Pancreas (tissue), 10 donors: ENCODE measurements around the gene NPHS2. TPM values are rescaled to one million over a fixed set of nuclear protein-coding genes. Genes with fewer than 3 reads are reported as not detected.

Experiments used
- ATAC-seq, 4 donors: fragments of 200-7000 bp; cut with Tn5 transposase; one replicate each; pipeline versions ENCODE4 v1.8.0 to v1.9.1; 2020; ENCODE audit warnings: mild to moderate bottlenecking in 4 of 4, moderate library complexity in 4 of 4
- DNase-seq, 6 donors: peaks; one replicate each; pipeline ENCODE4 v3.0.0-alpha.2; 2020
- FAIRE-seq: peaks from 2 replicates; lab custom pipeline; 2012; peaks lifted over from hg19 to GRCh38; lab: Jason Lieb, UNC
- H3K27ac ChIP-seq, 4 donors: fragments of 200-600 bp; sonication (generic); 1 replicate in 3 of 4; 2 replicates in 1 of 4; pipeline versions ENCODE4 v1.5.0 to v1.8.0; 2020
- H3K27me3 ChIP-seq, 4 donors: fragments of 200-600 bp; one replicate each; pipeline ENCODE4 v1.8.0; 2021
- H3K36me3 ChIP-seq, 3 donors: fragments of 200-600 bp; sonication (generic) in 1 of 3; one replicate each; pipeline versions ENCODE4 v1.5.0 to v1.8.0; 2020 to 2021
- H3K4me1 ChIP-seq, 3 donors: fragments of 200-600 bp; one replicate each; pipeline ENCODE4 v1.8.0; 2021
- H3K4me3 ChIP-seq, 4 donors: fragments of 200-600 bp; sonication (generic) in 2 of 4; one replicate each; pipeline versions ENCODE4 v1.5.0 to v1.8.0; 2020 to 2021
- H3K9me3 ChIP-seq, 4 donors: fragments of 200-600 bp; one replicate each; pipeline ENCODE4 v1.8.0; 2021
- WGBS, 2 donors: extraction: QIAGEN DNeasy Blood & Tissue Kit; methylation state at CpG; one replicate each; pipeline ENCODE4 v1.1.7; 2013; 5-methylcytosine and 5-hydroxymethylcytosine counted together
- intact Hi-C, 3 donors: fragments of 100-400 bp; cut with DNase I; formaldehyde crosslinking; loops; one replicate each; pipeline versions ENCODE4 v1.11.1 to v1.14.2; 2022
- polyA plus RNA-seq, 2 donors: library from polyadenylated mRNA; stranded (reverse); fragments of 200-250 nt; gene quantifications; one replicate each; pipeline ENCODE4 v1.2.3, GENCODE V29; 2013
- total RNA-seq, 6 donors: library from RNA; stranded (reverse); fragmentation: NEBNext Ultra II Directional in 4 of 6; extraction: Animal tissue kit (Norgen Biotek cat#: 25700) in 4 of 6; gene quantifications; one replicate each; pipeline versions ENCODE4 v1.2.1 to v1.2.4, GENCODE V29; 2021 to 2023
- TF ChIP-seq, protein P1 (sequence below), 4 donors: fragments of 200-600 bp; sonication (generic) in 3 of 4; IDR thresholded peaks; one replicate each; pipeline versions ENCODE4 v1.5.0 to v1.8.0; 2021; ENCODE audit warnings: antibody characterized with exemption in 4 of 4
- donor health status: healthy with polysubstance abuse.
- donor health status: DM: no; HTN: no; CAD: no; lungs with moderate emphysema.
- donor health status: DM: no; HTN: no; CAD: no.
- donor health status: control.
- donor health status: control.
- donor health status: Bipolar disorder and iron deficiency.
- donor health status: DM: yes; HTN: yes; CAD: no.
- donor health status: DM: no; HTN: no; CAD: no.
- donor health status: DM: no; HTN: no; CAD: no.
- donor health status: DM: yes; HTN: yes; CAD: no.

Gene NPHS2
- total and polyA plus RNA-seq, 8 donors = 0.12 TPM; not detected in 7

DNA sequence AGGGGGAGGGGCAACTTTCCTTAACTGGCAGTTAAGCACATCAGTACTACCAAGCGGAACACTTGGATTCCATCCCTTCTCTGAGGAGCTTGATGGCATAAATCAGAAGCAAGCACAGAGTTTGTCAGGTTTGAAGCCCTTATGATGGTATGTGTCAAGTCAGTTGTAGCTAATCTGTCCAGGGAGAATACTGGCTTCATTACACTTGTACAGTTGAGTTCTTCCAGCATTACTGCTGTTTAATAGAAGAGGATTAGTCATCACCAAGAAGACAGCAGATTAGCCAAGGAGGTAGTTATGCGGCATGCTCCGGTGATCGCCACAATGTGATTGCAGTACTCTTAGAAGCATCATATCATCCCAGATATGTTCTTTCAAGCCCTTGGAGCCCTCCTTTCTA lies 13.8 kb upstream of the NPHS2 start:
- no peak for DNase-seq
- no peaks in the 10 kb centered on the region for H3K36me3 ChIP-seq
- H3K9me3 ChIP-seq = no peaks in the 10 kb centered on the region
- no peak for ATAC-seq
- peaks cover 0 to 4% (median 0%) of the 10 kb centered on the region in 3 donors for H3K4me1 ChIP-seq
- 96% methylated on average over 4 of the region's 4 CpGs for WGBS, 2 donors
- FAIRE-seq = no peak
- H3K27ac ChIP-seq = no peak overlapping the region
- TF ChIP-seq, protein P1, sequence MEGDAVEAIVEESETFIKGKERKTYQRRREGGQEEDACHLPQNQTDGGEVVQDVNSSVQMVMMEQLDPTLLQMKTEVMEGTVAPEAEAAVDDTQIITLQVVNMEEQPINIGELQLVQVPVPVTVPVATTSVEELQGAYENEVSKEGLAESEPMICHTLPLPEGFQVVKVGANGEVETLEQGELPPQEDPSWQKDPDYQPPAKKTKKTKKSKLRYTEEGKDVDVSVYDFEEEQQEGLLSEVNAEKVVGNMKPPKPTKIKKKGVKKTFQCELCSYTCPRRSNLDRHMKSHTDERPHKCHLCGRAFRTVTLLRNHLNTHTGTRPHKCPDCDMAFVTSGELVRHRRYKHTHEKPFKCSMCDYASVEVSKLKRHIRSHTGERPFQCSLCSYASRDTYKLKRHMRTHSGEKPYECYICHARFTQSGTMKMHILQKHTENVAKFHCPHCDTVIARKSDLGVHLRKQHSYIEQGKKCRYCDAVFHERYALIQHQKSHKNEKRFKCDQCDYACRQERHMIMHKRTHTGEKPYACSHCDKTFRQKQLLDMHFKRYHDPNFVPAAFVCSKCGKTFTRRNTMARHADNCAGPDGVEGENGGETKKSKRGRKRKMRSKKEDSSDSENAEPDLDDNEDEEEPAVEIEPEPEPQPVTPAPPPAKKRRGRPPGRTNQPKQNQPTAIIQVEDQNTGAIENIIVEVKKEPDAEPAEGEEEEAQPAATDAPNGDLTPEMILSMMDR (IDR thresholded peaks at IDR 0.05) = no peak
- H3K4me3 ChIP-seq = no peak overlapping the region
- H3K27me3 ChIP-seq = peaks cover 0 to 4% (median 0%) of the 10 kb centered on the region in 4 donors
- intact Hi-C loops = no loop called here

DNA sequence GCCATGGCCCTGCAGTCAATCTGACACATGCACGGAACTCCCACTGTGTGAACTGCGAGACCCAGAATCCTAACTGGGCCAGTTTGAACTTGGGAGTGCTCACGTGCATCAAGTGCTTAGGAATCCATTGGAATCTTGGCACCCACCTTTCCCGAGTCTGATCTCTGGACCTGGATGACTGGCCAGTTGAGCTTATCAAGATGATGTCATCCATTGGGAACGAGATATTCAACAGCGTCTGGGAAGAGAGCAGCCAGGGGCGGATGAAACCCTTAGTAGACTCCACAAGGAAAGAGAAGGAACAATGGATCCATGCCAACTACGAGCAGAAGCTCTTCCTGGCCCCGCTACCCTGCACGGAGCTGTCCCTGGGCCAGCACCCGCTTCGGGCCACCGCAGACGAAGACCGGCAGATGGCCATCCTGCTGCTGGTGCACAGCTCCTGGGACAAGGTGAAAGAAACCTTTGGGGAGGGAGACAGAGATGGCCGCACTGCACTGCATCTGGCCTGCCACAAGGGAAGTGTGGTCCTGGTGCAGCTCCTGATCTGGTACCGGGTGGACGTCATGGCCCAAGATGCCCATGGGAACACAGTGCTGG lies 12.8 kb upstream of the NPHS2 start:
- no peak for FAIRE-seq
- Histone ChIP-seq H3K4me3 (no peak overlapping the region), H3K27ac (no peak overlapping the region), H3K27me3 (peaks cover 0 to 4% (median 0%) of the 10 kb centered on the region in 4 donors), H3K9me3 (no peaks in the 10 kb centered on the region), H3K4me1 (peaks cover 0 to 4% (median 0%) of the 10 kb centered on the region in 3 donors), H3K36me3 (no peaks in the 10 kb centered on the region)
- TF ChIP-seq, protein P1 (IDR thresholded peaks at IDR 0.05) = no peak
- ATAC-seq = no peak
- DNase-seq = peak in 2 of 6 donors; percentile 18 to 34
- intact Hi-C loops = no loop called here
- WGBS, 2 donors = 86 to 91% methylated on average over 16 to 18 of the region's 18 CpGs

DNA sequence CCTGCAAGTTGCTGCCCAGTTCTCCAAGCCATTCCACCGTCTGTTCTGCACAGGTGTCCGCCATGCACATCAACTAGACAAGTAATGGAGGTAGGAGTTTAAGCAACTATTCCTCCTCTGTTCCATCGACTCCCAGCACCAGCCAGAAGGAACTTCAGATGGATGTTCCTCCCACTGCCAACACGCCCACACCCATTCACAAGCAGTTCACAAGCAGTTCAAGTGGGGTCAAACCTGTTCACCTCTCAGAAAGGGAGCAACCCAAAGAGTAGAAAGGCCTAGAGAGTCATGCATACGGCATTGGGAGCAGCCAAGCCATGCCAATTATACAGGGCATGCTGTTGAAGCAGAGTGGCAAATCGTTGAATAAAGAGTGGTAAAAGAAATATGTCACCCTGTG lies 11.6 kb upstream of the NPHS2 start:
- FAIRE-seq = no peak
- no peak for DNase-seq
- TF ChIP-seq, protein P1 (IDR thresholded peaks at IDR 0.05) = no peak
- intact Hi-C loops = no loop called here
- Histone ChIP-seq H3K27me3 (peaks cover 0 to 4% (median 0%) of the 10 kb centered on the region in 4 donors), H3K4me1 (peaks cover 0 to 4% (median 0%) of the 10 kb centered on the region in 3 donors), H3K4me3 (no peak overlapping the region), H3K36me3 (no peaks in the 10 kb centered on the region), H3K27ac (no peak overlapping the region), H3K9me3 (no peaks in the 10 kb centered on the region)
- no peak for ATAC-seq
- WGBS, 2 donors = 93 to 97% methylated on average over 6 of the region's 6 CpGs

DNA sequence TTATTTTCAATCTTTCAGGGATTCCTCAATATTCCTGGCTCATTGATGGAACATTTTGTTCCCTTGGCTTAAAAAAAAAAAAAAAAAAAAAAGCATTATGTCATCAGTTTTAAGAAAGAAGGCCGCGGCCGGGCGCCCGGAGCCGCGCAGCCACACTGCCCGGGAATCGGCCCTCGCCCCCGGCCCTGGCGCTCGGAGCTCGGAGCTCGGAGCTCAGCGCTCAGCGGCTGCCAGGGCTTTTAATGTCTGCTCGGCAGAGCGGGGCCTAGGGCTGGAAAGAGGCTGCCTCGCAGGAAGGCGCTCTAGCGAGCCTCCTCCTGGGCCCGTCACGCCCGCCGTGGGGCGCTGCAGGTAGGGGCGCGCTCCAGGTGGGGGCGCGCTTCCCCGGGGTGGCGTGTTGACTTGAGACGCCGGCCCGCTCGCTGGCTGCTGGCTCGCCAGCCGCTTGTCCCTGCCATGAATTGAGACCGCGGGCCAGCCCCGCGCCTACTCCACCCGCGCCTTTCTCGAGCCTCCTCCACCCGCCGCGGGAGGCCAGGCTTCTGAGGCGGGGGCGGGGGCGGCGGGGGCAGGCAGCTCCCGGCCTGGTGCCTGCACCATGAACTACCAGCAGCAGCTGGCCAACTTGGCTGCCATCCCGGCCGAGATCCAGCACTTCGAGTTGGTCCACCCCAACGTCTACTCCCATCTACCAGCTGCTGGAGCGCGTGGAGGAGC lies 10.5 kb upstream of the NPHS2 start:
- H3K36me3 ChIP-seq = no peaks in the 10 kb centered on the region
- H3K4me1 ChIP-seq = no peaks in the 10 kb centered on the region
- no peak for FAIRE-seq
- peak overlapping the region; percentile 9 to 43 (median 27) for H3K4me3 ChIP-seq
- TF ChIP-seq, protein P1 (IDR thresholded peaks at IDR 0.05) = peak; percentile 59 to 69 (median 62)
- H3K27ac ChIP-seq = peak overlapping the region; percentile 60 to 87 (median 80)
- peak; percentile 60 to 92 (median 84) for DNase-seq
- H3K27me3 ChIP-seq = no peaks in the 10 kb centered on the region
- no peaks in the 10 kb centered on the region for H3K9me3 ChIP-seq
- intact Hi-C loops = no loop called here
- WGBS, 2 donors = 1% methylated on average over 39 to 60 of the region's 60 CpGs
- peak; percentile 91 to 98 (median 95) for ATAC-seq
